ENCODE measurements around the gene COQ4. TPM values are rescaled to one million over a fixed set of nuclear protein-coding genes. Genes with fewer than 3 reads are reported as not detected.

Gene COQ4
- total and polyA plus RNA-seq, 2 of the 8 experiments (the other 6 are each of a cell fraction or from before 2014, with no cell fraction given): 32.3 to 58.8 TPM

DNA sequence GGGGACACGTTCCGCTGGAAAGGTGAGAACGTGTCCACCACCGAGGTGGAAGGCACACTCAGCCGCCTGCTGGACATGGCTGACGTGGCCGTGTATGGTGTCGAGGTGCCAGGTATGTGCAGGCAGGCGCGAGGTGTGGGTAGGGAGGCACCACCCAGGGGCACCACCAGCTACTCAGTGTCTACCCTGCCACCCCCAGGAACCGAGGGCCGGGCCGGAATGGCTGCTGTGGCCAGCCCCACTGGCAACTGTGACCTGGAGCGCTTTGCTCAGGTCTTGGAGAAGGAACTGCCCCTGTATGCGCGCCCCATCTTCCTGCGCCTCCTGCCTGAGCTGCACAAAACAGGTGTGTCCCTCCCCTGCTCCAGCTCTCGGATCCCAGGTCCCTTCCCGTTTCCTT lies 32.8 kb downstream of the COQ4 start:
- DNase-seq (ENCODE audit: low read depth in 1 of 2, low spot score in 2 of 2) (no peak), FAIRE-seq (no peak)
- Histone ChIP-seq H3K4me1 (replicated peaks in 1 of 4; ENCODE audit: control insufficient read depth in 3 of 4, insufficient read depth in 4 of 4, low read length in 3 of 4) (no peaks in the 10 kb centered on the region), H4K5ac (ENCODE audit: insufficient read length, low read depth, low read length) (no peak overlapping the region), H3K79me2 (ENCODE audit: control insufficient read depth in 1 of 2, insufficient read depth in 2 of 2, low read length in 2 of 2) (no peaks in the 10 kb centered on the region), H4K8ac (ENCODE audit: extremely low read depth, insufficient read depth, low read length) (no peak overlapping the region; the same call in none of the 2 replicates), H3K18ac (ENCODE audit: extremely low read depth, low read length) (no peak overlapping the region), H3K27ac (ENCODE audit: low read depth, low read length) (no peak overlapping the region), H3K9ac (replicated peaks in 1 of 4; ENCODE audit: extremely low read depth in 1 of 4, low read depth in 3 of 4, low read length in 3 of 4) (no peak overlapping the region), H3K4me3 (ENCODE audit: extremely low read depth in 1 of 4, insufficient read depth in 2 of 4, low read depth in 3 of 4, low read length in 4 of 4) (no peak overlapping the region), H2BK5ac (ENCODE audit: low read depth, low read length) (no peak overlapping the region), H2BK120ac (replicated peaks; ENCODE audit: low read depth, low read length) (no peak overlapping the region), H2AK5ac (ENCODE audit: low read depth, low read length) (no peak overlapping the region), H3K56ac (replicated peaks; ENCODE audit: insufficient read length, low read depth, low read length) (no peak overlapping the region), H3K27me3 (replicated peaks in 1 of 4; ENCODE audit: control insufficient read depth in 3 of 4, extremely low read depth in 1 of 4, insufficient read depth in 3 of 4, low read length in 3 of 4) (no peaks in the 10 kb centered on the region), H3K4ac (replicated peaks; ENCODE audit: insufficient read length, low read depth, low read length) (no peak overlapping the region), H3K36me3 (ENCODE audit: control insufficient read depth in 2 of 4, insufficient read depth in 4 of 4, low read length in 3 of 4) (peaks cover 0 to 4% (median 0%) of the 10 kb centered on the region in 4 experiments; a peak in 3 of 8 replicates), H3K23ac (ENCODE audit: insufficient read length) (no peak overlapping the region), H3K23me2 (ENCODE audit: low read depth, low read length) (no peaks in the 10 kb centered on the region), H4K20me1 (replicated peaks in 1 of 2; ENCODE audit: control insufficient read depth in 1 of 2, insufficient read depth in 2 of 2, low read length in 2 of 2) (peaks cover 0 to 2% of the 10 kb centered on the region in 2 experiments), H3K4me2 (ENCODE audit: insufficient read depth in 1 of 2, low read depth in 2 of 2, low read length in 2 of 2) (no peak overlapping the region), H3K79me1 (ENCODE audit: low read depth, low read length) (no peaks in the 10 kb centered on the region), H2BK12ac (ENCODE audit: low read depth, low read length) (no peak overlapping the region), H2AFZ (ENCODE audit: low read length) (no peak overlapping the region), H3K9me3 (ENCODE audit: insufficient read depth in 2 of 2, low read depth in 1 of 2, low read length in 1 of 2) (no peaks in the 10 kb centered on the region), H2BK20ac (ENCODE audit: low read length) (no peak overlapping the region), H4K91ac (replicated peaks; ENCODE audit: insufficient read length, low read length) (no peak overlapping the region), H3K14ac (ENCODE audit: insufficient read length) (no peak overlapping the region), H2BK15ac (ENCODE audit: low read length) (no peak overlapping the region)
- ChIA-PET POLR2A (ENCODE audit: partially characterized antibody) (interaction anchor here (0.6 to 0.7 kb wide), 2 partner anchors 14 to 130 kb away, joined by 3 read pairs; no protein-coding TSS in a partner anchor), CTCF (ENCODE audit: partially characterized antibody) (interaction anchor here (0.5 to 25.1 kb wide), 5 partner anchors 10 to 61 kb away, joined by 3 to 544 read pairs (median 7); no protein-coding TSS in a partner anchor)
- WGBS, 2 experiments (ENCODE audit: extremely low coverage in 1 of 2, insufficient coverage in 1 of 2, insufficient read length in 1 of 2, insufficient replicate concordance in 2 of 2, low coverage in 1 of 2, low lambda C conversion rate in 2 of 2, missing lambda C conversion rate in 1 of 2): 98% methylated on average over 19 of the region's 19 CpGs; no CpG with 5 or more reads in 1 of the 2 experiments
- TF ChIP-seq KDM4A (IDR thresholded peaks at IDR 0.05; ENCODE audit: low read depth, low read length, severe bottlenecking): no peak
- TF ChIP-seq TAF7 (optimal IDR thresholded peaks at IDR 0.05; ENCODE audit: borderline replicate concordance, low read depth, low read length): no peak
- no peak for TF ChIP-seq ASH2L (IDR thresholded peaks at IDR 0.05; ENCODE audit: low read length)
- TF ChIP-seq ATF2 (IDR thresholded peaks at IDR 0.05; ENCODE audit: low read length): no peak
- no peak for TF ChIP-seq GABPA (IDR thresholded peaks at IDR 0.05; ENCODE audit: borderline replicate concordance, insufficient read depth, low read length)
- no peak for TF ChIP-seq EZH2 (IDR thresholded peaks at IDR 0.05; ENCODE audit: low read depth, low read length, severe bottlenecking)
- TF ChIP-seq FOSL1 (IDR thresholded peaks at IDR 0.05; ENCODE audit: insufficient read depth, low read depth, low read length): no peak
- no peak for TF ChIP-seq RAD21 (IDR thresholded peaks at IDR 0.05 in 1 of 2, conservative IDR thresholded peaks at IDR 0.05 in 1 of 2; ENCODE audit: low read depth in 2 of 2, low read length in 2 of 2)
- TF ChIP-seq POU5F1 (IDR thresholded peaks at IDR 0.05; ENCODE audit: low read depth, low read length): no peak
- no peak for TF ChIP-seq CTBP2 (IDR thresholded peaks at IDR 0.05; ENCODE audit: borderline replicate concordance, insufficient read depth, insufficient read length, low read length)
